ENCODE measurements around the gene OR52R1.
A peak's percentile ranks its signal among the peaks of the same experiment; 100 is the strongest.
"Not testable (repeated sequence)": the region's sequence is repeated elsewhere in the genome, so short reads cannot be mapped to it uniquely, and the experiment has no call there.

The OR52R1 gene

DNA sequence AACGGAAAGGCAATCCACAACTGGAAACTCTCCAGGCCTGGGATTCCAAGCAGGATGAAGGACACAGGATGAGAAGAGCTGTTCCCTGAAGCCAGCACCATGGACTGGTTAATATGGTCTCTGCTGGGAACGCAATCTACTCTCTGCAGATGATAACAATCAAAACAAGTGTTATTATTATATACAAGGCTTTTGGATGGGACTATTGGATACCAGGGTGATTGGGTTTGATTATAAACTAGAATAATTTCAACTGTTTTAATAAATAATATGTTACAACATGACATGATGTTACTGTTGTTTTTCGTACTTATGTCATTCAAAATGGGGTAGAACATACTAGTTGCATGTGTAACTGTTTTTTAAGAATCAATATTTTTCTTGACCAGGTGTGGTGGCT, at the start of gene OR52R1:
TSS of gene OR52R1 (minus strand) at position 101 of the 400 bp plus-strand sequence. CDS start at position 101, 0 bp downstream.
- no peak for DNase-seq (ENCODE audit: low read depth)

DNA sequence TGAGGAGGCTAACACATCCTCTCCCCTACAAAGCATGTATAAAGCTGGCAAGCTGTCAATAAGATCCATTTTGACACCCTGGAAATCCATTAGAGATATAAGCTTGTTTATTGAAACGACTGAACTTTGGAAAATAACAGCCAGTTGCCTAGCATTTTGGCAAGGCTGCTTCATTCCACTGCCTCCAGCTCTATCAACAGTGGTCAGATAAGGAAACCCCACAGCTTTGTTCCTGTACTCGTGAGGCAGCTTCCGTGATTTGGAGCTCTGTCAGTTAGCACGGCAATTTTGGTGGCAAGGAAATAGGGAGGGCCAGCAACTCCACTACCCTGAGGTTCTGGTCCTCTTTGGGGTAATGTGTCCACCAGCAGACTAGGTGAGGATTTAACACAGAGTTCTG, 46.9 kb upstream of the OR52R1 start:
- no peak for DNase-seq (ENCODE audit: low read depth)

DNA sequence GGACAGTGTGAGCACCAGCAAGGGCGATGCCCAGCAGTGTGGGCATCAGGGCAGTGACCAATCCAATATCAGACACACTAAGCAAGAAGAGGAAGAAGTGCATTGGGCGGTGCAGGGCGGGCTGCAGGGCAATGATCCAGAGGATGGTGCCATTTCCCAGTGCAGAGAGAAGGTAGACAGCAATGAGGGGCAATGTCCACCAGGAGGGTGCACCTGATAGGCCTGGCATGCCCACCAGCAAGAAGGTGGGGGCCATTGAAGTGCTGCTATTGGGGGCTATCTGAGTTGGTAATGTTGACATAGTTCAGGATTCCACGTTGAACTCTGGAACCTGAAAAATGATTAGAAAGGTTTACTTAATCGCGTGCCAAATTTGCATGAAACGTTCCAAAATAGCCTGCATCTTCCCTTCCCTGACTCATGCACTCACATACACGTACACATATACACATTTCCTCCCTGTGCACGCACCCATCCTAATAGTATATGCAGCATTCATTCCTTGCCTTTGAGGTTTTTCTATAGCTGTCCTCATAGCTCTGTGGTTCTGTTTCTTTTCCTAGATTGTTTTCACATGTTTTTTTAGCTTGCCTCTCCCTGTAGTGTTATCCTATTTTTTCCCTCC, 44.8 kb upstream of the OR52R1 start, which contains the start of gene OR51S1:
TSS of gene OR51S1 (minus strand) at position 301 of the 625 bp plus-strand sequence. CDS start at position 301, 0 bp downstream.
- no peak for DNase-seq (ENCODE audit: low read depth)

DNA sequence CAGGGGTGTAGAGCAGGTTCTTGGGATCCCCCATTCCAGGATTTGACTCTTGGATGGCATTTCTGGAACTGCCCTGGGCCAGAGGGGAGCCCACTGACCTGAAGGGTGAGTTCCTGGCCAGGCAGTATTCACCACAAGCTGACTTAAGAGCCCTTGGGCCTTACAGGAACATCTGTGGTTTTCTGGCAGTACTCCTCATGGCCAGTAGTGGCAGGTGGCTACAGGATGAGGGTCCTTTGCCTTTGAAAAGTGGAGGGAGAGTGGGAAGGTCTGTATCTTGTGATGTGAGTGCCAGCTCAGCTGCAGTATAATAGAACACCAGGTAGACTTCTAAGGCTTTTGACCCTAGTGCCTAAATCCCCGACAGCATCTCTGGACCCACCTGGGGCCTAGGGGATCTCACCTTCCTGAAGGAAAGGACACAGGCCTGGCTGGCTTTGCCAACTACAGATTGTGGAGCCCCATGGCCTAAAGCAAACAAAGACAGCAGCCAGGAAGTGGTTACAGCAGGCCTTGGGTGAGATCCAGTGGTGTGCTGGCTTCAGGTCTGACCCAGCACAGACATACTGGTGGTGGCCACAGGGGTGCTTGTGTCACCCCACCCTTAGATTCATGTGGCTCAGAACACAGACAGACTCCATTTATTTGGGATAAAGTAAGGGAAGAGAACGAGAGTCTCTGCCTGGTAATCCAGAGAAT, 35.8 kb upstream of the OR52R1 start:
- no peak for DNase-seq (ENCODE audit: low read depth)

DNA sequence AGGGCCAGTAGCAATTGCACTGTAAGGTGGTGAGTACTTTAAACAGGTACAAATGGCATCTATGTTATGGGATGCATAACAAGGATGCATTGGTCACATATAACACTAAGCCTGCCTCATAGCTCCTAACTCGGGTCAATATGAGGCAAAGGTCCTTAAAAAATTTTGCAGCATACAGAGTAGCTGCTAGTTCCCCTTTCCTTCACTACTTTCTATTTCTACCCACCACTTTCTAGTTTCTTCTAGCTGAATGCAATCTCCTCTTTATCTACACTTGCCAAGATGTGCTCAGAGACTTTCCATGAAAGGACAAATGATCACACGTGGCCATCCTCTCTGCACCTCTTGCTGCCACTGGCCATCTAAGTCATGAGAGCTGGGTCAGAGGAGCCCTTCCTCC, 26.7 kb upstream of the OR52R1 start:
- no peak for DNase-seq (ENCODE audit: low read depth)

DNA sequence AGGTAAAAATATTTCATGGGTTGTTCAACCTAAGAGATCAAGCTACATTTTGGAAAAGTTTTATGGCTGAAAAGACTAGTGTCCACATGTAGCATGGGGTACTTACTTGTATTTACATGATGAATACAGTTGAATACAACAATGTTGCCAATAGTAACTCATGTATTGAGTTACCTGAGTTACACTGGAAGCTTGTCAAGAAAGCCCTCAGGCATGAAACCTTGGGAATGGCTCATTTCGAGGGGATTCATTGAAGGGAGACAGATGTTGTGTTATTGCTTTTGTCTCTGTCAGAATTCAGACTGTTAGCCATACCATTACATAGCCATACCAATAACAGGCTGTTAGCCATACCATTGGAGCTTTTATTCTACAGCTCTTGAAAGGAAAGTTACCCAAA, 26.2 kb upstream of the OR52R1 start:
- no peak for DNase-seq (ENCODE audit: low read depth)

DNA sequence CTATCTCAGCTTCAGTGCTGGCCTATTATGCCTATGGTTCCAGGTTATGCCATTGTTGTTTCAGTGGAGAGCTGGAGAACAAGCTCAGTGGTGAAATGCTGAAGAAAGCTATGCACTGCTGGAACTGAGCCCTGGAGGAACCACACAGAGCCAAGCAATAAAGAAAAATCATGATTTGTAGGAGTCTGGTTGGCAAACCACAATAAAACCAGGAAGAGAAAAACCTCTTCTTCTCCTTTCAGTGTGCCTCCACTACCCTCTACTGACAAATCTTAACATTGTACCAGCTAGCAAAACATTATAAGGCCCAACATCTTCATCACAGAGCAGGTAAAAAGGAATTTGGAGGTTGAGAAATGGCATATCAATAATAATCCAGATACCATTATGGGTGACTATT, 22.2 kb upstream of the OR52R1 start:
- peak; percentile 9 for DNase-seq (ENCODE audit: low read depth)

DNA sequence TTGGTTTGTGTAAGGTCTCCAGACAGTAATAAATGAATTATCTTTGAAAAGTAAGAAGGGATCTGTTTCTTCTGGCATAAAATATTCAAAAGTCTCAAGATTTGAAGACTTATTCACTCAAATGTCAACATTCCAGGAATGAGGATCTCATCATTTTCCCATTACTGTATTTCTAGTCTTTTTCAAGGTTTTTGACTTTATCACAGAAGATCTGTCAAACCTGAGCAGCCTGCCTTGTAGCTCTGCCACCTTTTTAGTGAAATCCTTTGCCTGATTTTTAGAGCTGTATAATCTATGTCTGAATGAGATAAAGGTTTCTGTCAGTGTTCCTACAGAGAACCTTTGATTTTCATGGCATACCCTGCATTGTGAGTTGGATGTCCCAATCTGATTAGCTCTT, 21.0 kb upstream of the OR52R1 start:
- no peak for DNase-seq (ENCODE audit: low read depth)

DNA sequence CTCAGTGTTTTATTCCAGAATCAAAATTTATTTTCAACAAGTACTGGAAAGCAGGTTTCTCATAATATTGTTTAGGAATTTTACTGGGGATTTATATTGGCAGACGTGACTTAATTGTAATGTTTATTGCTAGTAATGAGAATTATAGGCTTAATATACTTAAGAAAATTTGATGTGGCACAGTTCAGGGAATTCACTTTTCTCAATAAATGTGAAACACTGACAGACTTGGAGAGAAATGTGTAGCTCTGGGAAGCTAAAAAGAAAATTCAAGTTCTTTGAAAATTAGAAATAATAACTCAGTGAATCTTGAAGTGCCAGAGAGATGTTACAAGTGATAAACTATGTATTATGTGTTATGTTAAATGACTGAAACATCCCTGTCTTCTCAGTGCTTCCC, 16.8 kb upstream of the OR52R1 start, which contains the start of gene OR51F2:
TSS of gene OR51F2 (plus strand) at position 301 of the 400 bp plus-strand sequence. CDS start 101 bp downstream, outside the sequence.
- no peak for DNase-seq (ENCODE audit: low read depth)

DNA sequence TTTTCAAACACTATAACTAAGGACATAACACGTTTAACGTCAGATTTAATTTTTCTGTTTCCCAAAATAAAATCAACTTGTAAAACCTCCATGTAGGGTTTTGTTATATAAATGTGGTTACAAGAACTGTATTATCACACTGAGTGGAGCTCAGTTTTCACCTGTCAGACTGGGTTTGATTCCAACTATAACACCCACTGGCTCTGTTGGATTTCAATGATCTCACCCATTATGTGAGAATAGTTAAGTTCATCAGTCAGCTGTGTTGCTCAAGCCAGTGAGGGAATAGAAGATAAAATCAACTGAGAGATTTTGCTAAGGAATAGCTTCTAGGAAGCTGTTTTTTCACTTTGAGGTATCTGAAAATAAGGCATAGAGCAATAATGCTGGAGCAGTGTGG, 5.1 kb upstream of the OR52R1 start:
- no peak for DNase-seq (ENCODE audit: low read depth)

DNA sequence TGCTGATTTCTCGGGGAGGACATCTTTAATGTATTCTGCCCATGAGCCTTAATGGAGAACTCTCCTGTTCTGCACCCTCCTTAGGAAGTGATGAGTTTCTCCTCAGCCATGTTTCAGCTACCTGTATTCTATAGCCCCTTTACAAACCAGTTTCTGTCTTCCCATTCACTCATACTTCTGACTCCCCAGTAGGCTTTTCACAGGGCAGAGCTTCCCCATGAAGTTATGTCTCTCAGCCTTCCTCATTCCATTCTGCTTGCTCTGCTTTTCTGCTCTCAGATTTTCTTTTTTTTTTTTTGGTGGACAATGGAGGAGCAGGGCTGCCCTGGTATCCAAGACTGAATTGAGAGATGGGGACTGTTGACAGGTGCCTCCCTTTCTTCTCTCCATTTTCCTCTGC, 4.3 kb upstream of the OR52R1 start:
- DNase-seq (ENCODE audit: low read depth) = no peak

DNA sequence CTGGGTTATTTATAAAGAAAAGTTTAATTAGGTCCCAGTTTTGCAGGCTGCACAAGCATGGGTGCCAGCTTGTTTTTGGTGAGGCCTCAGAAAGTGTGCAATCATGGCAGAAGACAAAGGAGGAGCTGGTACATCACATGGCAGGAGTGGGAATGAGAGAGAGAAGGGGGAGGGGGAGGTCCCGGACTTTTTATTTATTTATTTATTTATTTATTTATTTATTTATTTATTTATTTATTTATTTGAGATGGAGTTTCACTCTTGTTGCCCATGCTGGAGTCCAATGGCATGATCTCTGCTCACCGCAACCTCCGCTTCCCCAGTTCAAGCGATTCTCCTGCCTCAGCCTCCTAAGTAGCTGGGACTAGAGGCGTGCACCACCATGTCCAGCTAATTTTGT, 2.9 kb downstream of the OR52R1 start:
- not testable (repeated sequence) for DNase-seq (ENCODE audit: low read depth)

DNA sequence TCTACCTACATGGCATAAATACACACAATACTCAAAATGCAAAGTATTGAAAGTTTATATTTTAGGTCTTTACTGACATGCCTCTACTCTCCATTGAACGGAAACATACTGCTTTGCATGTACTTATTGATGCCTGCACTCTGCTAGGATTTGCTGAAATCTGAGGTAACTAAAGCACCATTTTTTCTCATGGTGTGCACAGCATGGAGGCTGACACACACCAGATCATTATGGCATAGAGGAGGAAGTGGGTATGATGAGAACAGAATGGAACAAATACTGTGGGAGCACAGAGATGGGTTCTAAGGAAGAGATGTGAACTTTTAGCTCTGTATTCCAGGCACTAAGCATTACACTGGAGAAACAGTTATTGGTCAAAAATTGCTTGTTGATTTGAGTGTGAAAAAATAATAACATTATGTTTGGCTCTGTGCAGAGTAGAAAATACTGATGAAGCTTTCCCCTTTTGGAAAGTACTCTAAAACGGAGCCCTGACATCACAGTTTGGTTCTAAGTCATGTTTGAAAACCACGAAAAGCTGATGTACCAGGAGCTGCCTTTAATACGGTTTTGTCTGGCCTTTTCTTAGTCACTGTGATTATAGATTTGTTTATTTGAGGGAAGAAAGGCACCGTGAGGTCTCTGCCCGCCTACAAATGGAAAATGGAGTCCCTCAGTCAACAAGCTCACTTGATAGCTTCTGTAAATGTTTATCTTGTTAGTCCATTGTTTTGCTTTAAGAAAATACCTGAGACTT, 5.6 kb downstream of the OR52R1 start:
- no peak for DNase-seq (ENCODE audit: low read depth)

DNA sequence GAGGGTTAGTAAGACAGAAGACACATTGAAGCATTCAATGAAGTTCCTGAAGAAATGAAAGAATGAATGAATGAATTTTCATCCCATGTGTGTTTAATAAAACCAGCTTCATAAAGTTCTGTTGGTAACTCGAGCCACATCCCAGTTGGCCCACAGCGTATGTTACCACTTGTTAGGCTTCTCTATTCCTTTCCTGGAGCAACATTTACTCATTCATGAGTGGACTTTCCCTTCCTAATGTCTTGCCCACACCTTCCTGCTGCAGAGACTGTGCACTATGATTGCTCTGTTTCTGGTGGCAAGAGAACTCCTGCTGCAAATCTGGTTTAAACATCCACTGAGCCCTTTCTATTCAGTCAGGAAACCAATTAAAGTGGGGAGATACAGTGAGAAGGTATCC, 7.0 kb downstream of the OR52R1 start:
- no peak for DNase-seq (ENCODE audit: low read depth)

DNA sequence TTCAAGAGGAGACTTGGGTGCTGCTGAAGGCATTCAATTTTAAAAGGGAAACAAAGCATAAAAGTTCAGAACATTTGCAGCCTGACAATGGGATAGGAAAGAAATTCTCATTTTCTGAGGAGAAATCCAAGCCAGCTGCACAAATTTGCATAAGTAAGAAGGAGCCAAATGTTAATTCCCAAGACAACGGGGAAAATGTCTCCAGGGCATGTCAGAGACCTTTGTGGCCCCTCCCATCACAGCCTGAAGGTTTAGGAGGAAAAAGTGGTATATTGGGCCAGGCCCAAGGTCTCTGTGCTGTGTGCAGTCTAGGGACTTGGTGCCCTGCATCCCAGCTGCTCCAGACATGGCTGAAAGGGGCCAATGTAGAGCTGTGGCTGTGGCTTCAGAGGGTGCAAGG, 21.7 kb downstream of the OR52R1 start:
- no peak for DNase-seq (ENCODE audit: low read depth)

DNA sequence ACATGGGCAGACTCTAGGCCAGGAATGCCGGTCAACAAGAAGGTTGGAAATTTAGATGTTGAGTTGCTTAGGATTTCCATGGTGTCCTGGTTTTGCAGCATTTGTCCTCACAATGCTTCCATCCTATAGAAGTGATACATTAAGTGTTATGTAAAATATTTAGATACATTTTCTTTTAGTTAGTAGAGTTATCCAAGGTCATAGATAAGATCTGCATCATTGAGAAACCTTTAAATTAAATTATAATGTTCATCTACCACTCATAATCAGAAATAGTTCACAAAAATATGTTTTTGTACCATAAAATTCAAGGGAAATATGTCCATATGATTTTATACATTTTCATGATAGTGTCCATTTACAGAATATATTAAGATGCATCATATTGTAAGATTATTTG, 34.3 kb downstream of the OR52R1 start, which contains the start of gene OR51F1:
TSS of gene OR51F1 (minus strand) at position 101 of the 400 bp plus-strand sequence. CDS start at position 101, 0 bp downstream.
- DNase-seq (ENCODE audit: low read depth) = no peak

DNA sequence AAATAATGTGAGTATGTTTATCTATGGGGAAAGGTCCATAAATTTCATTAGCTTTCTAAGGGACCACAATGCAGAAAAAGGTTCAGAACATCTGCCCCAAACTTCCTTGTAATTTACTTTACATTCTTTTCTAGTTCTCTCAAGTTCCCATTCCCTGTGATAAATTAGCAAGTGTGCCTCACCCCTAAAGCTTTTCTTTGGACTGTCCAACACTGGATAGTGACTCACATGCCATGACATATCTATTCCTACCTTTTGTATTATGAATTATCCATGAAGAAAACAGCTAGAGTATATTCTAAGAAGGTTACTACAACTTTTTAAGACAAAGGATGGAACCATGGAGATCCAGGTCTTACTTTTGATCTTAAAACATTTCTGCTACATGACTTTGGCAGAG, 36.1 kb downstream of the OR52R1 start:
- no peak for DNase-seq (ENCODE audit: low read depth)

DNA sequence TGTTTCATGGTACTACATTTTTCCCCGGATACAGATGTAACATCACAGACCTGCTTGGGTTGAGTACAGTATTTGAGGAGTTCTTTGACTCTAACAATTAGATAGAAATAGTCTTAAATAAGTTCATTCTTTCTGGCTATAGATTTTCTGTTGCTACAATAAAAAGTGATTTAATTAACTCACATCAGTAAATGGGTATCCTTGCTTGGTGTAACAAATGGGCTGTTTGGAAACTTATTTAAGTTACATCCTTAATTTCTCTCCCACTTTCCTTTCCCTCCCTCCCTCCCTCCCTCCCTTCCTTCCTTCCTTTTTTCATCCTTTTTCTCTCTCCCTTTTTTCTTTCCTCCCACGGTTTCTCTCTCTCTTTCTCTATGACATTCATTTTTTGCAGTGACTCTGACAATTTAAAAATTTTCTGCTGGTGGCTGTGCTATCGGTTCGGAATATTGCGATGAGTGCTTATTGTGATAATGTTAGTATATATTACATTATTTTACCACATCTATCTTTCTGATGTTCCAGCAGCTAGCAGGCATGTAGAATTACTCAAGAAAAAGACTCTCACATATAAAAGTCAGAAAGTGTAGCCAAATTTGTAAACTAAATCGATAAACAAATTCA, 37.6 kb downstream of the OR52R1 start:
- no peak for DNase-seq (ENCODE audit: low read depth)

DNA sequence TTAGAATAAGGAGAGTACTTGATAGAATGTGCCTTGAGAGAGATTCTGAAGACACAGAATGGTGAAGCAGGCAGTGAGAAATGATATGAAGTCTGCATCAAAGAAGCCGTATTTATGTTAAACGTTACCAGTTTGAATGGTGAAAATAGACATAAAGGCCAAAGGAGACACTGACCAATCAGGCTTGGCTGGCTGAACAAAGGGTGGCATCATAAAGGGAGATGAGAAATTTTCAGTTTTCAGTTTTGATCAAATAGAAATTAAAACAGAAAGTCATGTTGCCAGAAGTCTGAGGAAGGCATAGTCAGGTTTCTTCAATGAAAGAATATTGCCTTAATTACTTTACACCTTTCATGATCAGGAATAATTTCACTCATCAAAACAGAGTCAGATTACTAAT, 41.1 kb downstream of the OR52R1 start:
- no peak for DNase-seq (ENCODE audit: low read depth)

Measured in GM04503 (cell line).